ENCODE measurements around the gene PLXND1.

DNA sequence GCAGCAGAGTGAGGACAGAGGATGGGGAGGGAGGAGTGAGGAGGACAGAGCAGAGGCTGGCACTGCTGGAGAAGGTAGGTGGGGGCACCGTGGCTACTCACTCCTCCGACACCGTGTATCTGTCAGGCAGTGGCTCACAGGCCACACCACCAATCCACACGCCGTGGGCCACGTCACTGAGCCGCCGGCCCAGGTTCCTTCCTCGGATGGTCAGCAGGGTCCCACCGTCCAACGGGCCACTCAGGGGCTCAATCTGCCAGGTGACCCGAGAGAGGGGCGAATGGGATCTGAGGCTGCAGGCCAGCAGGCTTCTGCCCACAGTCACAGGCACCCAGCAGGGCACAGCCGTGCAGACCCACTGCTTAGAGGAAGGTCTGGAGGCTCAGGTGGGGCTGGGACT lies 33.0 kb downstream of the PLXND1 start:
- TF ChIP-seq, protein P1, sequence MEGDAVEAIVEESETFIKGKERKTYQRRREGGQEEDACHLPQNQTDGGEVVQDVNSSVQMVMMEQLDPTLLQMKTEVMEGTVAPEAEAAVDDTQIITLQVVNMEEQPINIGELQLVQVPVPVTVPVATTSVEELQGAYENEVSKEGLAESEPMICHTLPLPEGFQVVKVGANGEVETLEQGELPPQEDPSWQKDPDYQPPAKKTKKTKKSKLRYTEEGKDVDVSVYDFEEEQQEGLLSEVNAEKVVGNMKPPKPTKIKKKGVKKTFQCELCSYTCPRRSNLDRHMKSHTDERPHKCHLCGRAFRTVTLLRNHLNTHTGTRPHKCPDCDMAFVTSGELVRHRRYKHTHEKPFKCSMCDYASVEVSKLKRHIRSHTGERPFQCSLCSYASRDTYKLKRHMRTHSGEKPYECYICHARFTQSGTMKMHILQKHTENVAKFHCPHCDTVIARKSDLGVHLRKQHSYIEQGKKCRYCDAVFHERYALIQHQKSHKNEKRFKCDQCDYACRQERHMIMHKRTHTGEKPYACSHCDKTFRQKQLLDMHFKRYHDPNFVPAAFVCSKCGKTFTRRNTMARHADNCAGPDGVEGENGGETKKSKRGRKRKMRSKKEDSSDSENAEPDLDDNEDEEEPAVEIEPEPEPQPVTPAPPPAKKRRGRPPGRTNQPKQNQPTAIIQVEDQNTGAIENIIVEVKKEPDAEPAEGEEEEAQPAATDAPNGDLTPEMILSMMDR (IDR thresholded peaks at IDR 0.05 in 2 of 3, conservative IDR thresholded peaks at IDR 0.05 in 1 of 3; ENCODE audit: borderline replicate concordance in 1 of 3, insufficient read depth in 1 of 3, low read depth in 2 of 3, low read length in 2 of 3), result no peak
- TF ChIP-seq ZFX (IDR thresholded peaks at IDR 0.05) (no peak), POLR2AphosphoS5 (IDR thresholded peaks at IDR 0.05; ENCODE audit: low read depth, low read length) (no peak), POLR2A (IDR thresholded peaks at IDR 0.05; ENCODE audit: borderline replicate concordance, extremely low read depth, insufficient read depth, insufficient read length) (no peak)
- TF ChIP-seq, protein P2, sequence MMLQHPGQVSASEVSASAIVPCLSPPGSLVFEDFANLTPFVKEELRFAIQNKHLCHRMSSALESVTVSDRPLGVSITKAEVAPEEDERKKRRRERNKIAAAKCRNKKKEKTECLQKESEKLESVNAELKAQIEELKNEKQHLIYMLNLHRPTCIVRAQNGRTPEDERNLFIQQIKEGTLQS (IDR thresholded peaks at IDR 0.05), result no peak

Measured in HCT116 (cell line).